Upper lobe of right lung (tissue), 1 donor: ENCODE data around the gene TNNT2. TPM values are rescaled to one million over a fixed set of nuclear protein-coding genes. Genes with fewer than 3 reads are reported as not detected.

Experiments used
- ATAC-seq: fragments of 200-7000 bp; cut with Tn5 transposase; one replicate; pipeline ENCODE4 v1.9.1; 2020; ENCODE audit warnings: mild to moderate bottlenecking, moderate library complexity
- DNase-seq: peaks from one replicate; pipeline ENCODE4 v3.0.0-alpha.2; 2020
- H3K27ac ChIP-seq: fragments of 200-600 bp; one replicate; pipeline ENCODE4 v1.8.0; 2022
- H3K27me3 ChIP-seq: fragments of 200-600 bp; one replicate; pipeline ENCODE4 v1.8.0; 2022; ENCODE audit warnings: mild to moderate bottlenecking
- H3K36me3 ChIP-seq: fragments of 200-600 bp; one replicate; pipeline ENCODE4 v1.8.0; 2022
- H3K4me1 ChIP-seq: fragments of 200-600 bp; one replicate; pipeline ENCODE4 v1.8.0; 2022
- H3K4me3 ChIP-seq: fragments of 200-600 bp; one replicate; pipeline ENCODE4 v1.8.0; 2022; ENCODE audit warnings: mild to moderate bottlenecking
- H3K9me3 ChIP-seq: fragments of 200-600 bp; one replicate; pipeline ENCODE4 v1.8.0; 2022
- CTCF ChIP-seq: fragments of 200-600 bp; IDR thresholded peaks from one replicate; pipeline ENCODE4 v1.8.0; 2022; ENCODE audit warnings: antibody characterized with exemption
- intact Hi-C: fragments of 100-400 bp; cut with DNase I; formaldehyde crosslinking; loops from one replicate; pipeline ENCODE4 v1.11.0; 2022
- total RNA-seq: library from RNA; stranded (reverse); fragmentation: NEBNext Ultra II Directional; extraction: Animal tissue kit (Norgen Biotek cat#: 25700); gene quantifications from one replicate; pipeline ENCODE4 v1.2.1, GENCODE V29; 2021
- donor health status: DM: no; HTN: yes; CAD: no; lungs with severe emphysema.

Gene TNNT2
- total RNA-seq, 1 donor from 2014 or later: 6.4 TPM

- Histone ChIP-seq H3K9me3 (no peaks in the 10 kb centered on the region), H3K27ac (peak overlapping the region; percentile 47), H3K36me3 (no peaks in the 10 kb centered on the region), H3K4me1 (peaks cover 38% of the 10 kb centered on the region), H3K27me3 (no peaks in the 10 kb centered on the region), H3K4me3 (no peak overlapping the region)
- TF ChIP-seq CTCF: peak; percentile 21
- DNase-seq (peak; percentile 80), ATAC-seq (peak; percentile 75)
- intact Hi-C loops: no loop called here
These were observed 68.1 kb downstream of the TNNT2 start for GRCh38 chr1:201309416-201309815.

Other genes starting within 250 kb of the TNNT2 start
- gene TMEM9, start 223.2 kb downstream of the TNNT2 start, total RNA-seq: 59.3 TPM
- gene IGFN1, start 186.9 kb downstream of the TNNT2 start, total RNA-seq: 0.81 TPM
- gene PKP1, start 94.2 kb downstream of the TNNT2 start, total RNA-seq: 0.69 TPM
- 42.6 TPM for gene LAD1, start 21.6 kb upstream of the TNNT2 start, total RNA-seq
- 0.49 TPM for gene TNNI1, start 44.0 kb upstream of the TNNT2 start, total RNA-seq
- 90.0 TPM for gene PHLDA3, start 91.5 kb upstream of the TNNT2 start, total RNA-seq
- gene CSRP1, start 129.4 kb upstream of the TNNT2 start, total RNA-seq: 280 TPM
- gene NAV1, start 161.4 kb upstream of the TNNT2 start, total RNA-seq: 34.1 TPM